ENCODE data around the gene CCDC195.

GRCh38 chr2:224670203-224670602 lies 46.0 kb downstream of the CCDC195 start:
- no peak for TF ChIP-seq POLR2A (IDR thresholded peaks at IDR 0.05)
- TF ChIP-seq, protein P1, sequence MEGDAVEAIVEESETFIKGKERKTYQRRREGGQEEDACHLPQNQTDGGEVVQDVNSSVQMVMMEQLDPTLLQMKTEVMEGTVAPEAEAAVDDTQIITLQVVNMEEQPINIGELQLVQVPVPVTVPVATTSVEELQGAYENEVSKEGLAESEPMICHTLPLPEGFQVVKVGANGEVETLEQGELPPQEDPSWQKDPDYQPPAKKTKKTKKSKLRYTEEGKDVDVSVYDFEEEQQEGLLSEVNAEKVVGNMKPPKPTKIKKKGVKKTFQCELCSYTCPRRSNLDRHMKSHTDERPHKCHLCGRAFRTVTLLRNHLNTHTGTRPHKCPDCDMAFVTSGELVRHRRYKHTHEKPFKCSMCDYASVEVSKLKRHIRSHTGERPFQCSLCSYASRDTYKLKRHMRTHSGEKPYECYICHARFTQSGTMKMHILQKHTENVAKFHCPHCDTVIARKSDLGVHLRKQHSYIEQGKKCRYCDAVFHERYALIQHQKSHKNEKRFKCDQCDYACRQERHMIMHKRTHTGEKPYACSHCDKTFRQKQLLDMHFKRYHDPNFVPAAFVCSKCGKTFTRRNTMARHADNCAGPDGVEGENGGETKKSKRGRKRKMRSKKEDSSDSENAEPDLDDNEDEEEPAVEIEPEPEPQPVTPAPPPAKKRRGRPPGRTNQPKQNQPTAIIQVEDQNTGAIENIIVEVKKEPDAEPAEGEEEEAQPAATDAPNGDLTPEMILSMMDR (IDR thresholded peaks at IDR 0.05), result no peak

All from Peyer's patch (tissue), 4 donors.